ENCODE results near the gene SORT1.
"Not testable (repeated sequence)": the region's sequence is repeated elsewhere in the genome, so short reads cannot be mapped to it uniquely, and the experiment has no call there.

Gene SORT1

DNA sequence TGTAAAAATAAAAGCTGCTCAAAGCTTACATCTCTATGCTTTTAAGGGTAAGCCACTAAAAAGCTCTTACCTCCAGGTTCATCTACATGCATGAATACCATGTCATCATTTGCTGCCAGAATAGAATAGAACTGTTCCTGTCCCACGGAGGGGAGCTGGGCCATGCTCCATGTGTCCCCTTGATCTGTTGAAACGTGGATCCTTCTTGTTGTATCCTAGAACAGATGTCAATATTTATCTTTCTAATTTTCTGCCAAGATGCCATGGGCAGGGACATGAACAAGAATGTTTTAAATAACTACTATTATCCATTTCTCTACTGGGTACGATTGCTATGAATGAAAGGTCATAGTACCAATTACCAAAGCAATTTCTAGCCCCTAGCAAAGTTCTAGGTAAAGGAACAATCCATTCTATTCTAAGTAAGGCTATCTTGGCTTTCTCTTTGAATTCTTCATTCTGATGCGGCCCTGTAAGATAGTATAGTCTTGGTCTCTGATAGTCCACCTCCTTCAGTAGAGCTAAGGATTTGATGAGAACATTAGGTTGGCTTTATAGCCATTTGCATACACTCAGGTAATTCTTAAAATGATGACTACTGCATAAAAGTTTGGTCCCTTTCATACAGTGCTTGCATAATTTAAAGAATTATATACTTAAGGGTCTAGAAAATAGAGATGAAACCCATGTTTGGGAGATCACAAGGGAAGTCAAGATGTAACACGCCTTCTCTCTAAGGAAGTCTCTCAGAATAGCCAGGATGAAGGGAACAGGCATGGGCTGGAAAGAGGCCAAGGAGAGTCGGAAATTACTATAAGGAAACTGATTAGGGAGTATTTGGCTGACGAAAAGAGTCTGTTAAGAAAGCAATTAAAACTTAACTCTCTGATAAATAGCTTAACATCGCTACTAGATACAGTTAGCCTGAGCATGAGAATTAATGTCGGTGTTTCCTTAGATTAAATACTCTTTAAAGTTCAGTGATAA lies 55.5 kb downstream of the SORT1 start:
- no peak for DNase-seq (ENCODE audit: low read depth in 3 of 3)

DNA sequence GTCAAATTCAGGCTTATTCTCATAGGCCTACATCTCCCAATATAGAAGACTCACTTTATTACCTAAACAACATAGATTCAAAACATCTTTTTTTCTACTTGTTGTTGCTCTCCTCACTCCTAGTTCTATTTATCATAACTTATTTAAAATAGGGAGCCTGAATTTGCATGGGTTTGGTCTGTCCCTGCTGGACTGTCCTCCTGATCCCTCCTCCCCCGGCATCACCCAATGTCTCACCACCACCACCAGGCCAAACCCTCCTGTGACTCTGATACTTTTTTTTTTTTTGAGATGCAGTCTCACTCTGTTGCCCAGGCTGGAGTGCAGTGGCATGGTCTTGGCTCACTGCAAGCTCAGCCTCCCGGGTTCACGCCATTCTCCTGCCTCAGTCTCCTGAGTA lies 59.1 kb downstream of the SORT1 start:
- no peak for DNase-seq (ENCODE audit: low read depth in 3 of 3)

DNA sequence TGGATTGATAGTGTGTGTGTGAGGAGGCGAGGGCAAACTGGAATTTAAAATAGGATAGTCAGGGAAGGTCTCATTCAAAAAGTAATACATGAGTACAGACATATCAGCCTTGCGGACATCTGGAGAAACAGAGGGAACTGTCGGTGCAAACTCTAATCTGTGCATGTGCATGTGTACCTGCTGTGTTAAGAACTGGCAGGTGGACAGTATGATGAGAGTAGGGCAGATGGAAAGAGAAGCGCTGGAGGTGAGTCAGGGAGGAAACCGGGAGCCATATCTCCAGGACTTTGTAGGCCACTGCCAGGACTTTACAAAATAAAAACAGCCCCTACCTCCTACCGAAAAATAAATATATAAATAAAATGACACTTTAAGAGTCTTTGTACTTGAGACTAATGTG lies 59.6 kb downstream of the SORT1 start:
- no peak for DNase-seq (ENCODE audit: low read depth in 3 of 3)

DNA sequence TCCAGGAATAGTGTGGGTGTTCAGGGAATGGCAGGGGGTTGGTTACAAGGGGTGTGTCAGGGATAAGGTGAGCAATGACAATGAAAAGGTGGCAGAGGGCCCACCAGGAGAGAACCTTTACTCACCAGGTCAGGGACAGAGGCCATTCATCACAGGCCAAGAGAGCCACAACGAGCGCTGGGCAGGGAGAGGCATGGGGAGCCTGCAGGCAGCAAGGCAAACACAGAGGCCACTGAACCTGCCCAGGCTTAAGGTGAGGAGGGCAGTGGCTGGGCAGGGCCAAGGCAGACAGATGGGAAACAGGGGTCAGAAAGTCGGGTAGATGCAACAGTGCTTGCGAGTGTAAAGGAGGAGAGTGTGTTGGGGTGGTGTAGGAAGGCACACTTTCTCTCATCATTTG lies 62.6 kb downstream of the SORT1 start:
- no peak for DNase-seq (ENCODE audit: low read depth in 3 of 3)

DNA sequence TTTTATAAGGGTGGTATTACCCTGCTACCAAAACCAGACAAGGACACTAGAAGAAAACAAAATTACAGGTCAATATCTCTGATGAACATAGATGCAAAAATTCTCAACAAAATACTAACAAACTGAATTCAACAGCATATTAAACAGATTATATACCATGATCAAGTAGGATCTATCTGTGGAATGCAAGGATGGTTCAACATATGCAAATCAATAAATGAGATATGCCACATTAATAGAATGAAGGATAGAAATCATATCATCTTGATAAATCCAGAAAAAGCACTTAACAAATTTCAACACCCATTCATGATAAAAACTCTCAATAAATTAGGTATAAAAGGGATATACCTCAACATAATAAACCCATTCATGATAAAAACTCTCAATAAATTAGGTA lies 66.6 kb downstream of the SORT1 start:
- DNase-seq (ENCODE audit: low read depth in 3 of 3), result no peak

DNA sequence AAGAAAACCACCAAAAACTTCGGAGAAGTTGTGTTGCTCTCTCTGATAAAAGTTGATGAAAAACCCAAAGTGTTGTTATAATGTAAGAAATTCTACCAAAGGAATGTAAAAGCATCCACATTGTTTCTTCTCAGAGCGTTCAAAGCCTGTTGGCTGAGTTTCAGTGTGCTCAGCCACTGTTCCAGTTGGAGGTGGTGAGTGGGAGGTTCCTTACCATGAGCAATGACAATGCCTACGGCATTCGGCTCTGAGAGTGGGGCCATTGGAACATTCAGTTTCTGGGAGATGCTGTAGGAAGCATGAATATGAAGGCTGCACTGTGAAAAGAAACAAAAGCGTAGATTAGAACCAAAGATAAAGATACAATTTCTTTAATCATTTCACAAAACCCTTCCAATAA lies 70.4 kb downstream of the SORT1 start:
- no peak for DNase-seq (ENCODE audit: low read depth in 3 of 3)

DNA sequence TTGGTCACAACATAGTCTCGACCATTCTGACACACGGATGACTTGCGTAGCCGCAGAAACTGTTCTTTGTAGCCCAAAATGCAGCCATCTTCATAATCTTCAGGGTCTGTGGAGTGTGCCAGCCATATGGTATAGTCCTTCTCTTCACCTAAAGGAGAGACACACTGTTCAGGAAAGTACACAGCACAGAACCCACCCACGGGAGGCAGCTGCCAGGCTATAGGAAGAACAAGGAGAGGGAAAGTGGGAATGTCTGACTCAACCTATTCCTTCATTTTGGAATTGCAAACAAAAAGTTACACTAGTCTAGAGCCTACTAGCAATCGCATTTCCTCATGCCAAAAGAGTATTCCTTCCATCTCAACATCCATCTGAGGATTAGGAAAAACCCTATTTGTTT lies 74.7 kb downstream of the SORT1 start:
- no peak for DNase-seq (ENCODE audit: low read depth in 3 of 3)

DNA sequence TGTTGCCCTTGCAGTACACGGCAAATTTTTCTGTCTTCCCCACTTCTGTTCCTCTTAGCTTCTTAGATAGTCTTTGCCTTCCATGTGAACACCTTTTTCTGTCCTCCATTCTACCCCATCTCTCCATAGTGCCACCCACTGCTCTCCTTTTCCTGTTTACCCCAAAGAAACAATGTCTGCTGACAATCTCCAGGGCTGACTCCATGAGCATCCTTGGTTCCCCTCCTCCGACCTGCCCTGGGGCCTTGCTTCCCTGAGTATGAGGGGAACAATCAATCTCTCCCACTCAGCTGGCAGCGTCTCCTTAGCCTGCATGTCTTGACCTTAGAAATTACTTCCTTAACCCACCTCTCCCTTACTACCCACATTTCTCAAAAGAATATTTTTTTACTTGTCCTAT lies 78.6 kb downstream of the SORT1 start:
- DNase-seq (ENCODE audit: low read depth in 3 of 3), result no peak

DNA sequence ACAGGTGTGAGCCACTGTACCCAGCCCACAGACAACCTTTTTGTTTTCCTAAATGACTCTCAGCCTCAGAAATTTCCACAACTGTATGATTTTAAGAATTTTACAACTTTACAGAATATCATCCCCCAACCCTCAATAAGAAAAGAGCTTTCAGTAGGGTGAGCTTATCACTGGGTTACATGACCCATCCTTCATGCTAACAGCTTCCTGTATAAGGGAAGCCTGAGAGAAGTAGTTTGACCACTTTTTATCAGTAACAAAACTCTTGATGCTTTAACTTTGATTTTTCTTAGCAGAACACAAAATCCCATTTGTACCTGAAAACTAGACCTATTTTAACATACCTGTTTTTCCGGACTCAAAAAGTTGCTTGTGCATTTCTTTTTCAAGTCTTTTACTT lies 81.2 kb downstream of the SORT1 start:
- DNase-seq (ENCODE audit: low read depth in 3 of 3), result no peak

DNA sequence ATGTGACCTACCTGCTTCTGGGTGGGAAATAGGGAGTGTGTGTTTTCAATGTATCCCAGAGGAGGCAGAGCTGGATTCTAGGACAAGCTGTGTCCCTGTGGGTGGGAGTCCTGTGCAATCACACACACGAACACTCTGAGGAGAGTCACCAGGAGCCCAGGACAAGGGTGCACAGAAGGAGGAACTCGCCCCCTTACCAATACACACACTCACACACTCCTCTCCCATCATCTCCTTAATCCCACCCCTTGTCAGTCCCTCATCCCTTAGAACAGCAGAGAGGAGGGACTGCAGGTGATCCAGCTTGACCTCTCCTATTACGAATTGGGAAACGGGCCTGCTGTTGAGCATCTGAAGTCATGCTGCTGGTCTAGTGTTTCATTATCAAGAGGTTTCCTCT lies 82.4 kb downstream of the SORT1 start:
- no peak for DNase-seq (ENCODE audit: low read depth in 3 of 3)

DNA sequence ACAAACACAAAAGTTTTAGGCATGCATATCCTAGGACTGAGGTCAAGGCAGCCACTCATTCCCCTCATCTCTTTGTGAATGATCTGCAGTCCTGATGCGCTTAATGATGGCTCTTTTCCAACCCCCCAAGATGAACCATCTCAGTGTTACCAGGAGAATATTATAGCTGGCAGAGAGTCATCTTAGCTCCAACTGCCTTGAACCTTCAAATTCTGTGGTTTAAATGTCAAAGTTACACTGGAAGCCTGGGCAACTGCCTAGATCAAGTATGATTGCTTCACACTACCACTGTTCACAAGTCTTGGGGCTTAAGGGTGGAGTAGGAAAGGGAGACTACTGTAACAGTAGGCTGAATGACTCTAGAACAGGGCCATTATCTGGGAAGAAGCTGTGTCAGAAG lies 82.9 kb downstream of the SORT1 start:
- DNase-seq (ENCODE audit: low read depth in 3 of 3), result no peak

DNA sequence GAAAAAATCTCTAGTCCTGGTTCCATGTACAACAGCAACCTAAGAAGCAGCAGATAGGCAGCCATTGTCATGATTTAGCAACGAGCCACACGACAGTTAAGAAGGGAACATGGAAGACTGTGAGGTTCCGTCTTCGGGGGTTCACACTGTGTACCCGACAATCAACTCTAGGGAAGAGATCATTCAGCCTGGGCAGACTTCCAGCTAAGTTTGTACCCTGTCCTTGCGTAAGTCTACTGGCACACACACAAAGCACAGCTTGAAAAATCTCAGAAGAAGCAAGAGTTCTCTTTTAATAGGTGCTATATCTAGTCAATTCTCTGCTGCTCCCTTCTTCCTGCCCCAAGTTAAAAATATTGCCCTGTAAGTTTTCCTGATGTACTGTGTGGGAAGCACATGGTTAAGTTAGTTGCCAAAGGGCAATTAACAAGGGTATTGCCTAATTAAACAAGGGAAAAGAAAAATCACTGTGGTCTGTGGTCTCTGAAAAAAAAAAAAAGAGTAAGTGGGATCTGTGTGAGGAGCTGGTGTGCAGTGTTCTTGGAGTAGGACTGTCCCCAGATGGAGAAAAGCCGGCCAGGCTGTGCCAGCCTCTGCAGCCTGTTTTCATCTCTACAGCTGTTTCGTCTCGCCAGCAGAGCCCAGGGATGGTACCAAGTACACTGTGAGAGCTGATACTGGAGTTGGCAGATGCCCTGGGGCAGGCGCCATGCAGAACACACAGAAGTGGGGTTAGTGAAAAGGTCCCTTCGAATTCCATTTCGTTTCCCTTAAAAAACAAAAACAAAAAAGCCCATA lies 84.5 kb downstream of the SORT1 start:
- no peak for DNase-seq (ENCODE audit: low read depth in 3 of 3)

DNA sequence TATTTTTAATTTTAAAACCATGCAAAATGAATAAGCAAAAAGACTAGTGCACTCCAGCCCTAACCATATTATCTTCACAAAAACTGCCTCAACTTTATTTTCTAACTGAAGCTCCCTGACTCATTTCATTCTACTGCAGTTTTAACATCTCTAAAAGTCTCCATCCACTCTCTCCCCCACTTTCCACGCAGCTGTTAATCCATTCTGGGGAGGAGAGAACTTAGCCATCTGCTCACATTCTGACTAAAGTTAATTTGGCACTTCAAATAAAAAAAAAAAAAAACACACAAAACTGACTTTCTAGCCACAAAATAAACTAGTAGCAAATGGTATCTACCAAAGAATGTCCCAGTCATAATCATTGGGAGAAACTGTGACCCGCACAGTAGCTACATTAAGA lies 85.5 kb downstream of the SORT1 start:
- no peak for DNase-seq (ENCODE audit: low read depth in 3 of 3)

DNA sequence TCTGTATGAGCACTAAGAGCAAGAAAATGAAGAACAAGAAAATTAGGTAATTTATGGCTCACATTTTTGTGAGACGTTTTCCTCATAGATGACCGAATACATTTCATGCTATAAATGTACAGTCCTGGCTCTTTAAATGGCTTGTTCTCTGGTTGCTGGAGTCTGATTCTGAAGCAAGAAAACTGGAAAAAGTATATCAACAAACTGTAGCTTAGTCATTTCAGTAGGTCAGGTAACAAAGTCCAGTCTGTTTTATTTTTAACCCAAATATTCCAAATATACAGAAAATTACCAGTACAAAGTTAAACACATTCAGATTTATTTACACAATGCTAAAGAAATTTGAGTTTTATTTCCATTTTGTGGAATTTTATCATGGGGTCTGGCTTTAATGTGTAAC lies 88.4 kb downstream of the SORT1 start:
- no peak for DNase-seq (ENCODE audit: low read depth in 3 of 3)

DNA sequence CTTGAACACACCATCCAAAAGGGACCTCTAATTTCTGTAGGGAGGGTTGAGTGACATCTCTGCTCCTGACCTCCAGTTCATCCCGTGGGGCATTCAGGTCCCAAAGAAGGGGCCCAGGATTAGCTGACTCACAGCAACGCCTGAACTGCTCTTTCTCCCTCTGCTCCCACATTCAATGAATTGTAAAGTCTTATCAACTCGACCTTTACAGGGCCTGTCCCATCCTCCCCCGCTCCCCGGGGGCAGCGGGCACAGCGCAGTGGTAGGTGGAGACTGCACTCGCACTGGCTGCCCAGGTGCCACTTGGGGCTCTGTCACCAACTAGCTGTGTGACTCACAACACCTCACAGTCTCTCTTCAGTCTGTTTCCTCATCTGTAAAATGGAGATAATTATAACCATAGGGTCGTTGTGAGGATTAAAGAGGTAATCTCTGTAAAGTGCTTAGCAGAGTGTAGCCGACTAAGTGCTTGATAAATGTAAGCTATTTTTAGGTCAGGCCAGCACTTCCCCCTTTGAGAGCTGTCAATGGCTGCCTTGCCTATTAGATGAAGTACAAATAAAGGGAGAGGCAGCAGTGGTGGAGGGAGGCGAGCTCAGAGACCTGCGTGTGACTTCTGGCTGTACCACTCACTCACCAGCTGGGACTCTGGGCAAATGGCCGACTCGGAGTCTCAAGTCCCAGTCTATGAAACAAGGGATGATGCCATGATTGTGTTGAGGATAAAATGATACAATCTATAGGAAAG lies 90.3 kb downstream of the SORT1 start:
- DNase-seq (ENCODE audit: low read depth in 3 of 3), result no peak

DNA sequence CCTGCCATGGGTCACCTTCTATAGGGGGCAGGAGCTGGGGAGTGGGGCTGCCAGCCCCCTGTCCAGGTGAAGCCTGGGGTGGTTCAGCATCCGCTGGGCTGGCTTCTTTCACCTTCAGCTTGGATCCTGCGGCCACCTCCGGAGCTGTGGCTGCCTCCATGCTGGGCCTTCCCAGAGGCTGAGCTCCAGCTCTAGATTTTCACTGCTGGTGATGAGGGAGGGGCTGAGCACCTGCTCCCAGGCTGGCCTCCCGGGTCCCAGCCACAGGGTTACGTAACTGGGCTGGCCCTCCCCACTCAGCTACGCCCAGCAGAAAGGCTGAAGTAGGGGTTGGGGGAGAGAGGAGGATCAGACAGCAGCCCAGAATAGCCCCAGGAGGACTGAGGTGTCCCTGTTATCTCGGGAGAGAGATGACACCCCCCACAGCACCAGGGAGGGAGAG lies 90.9 kb downstream of the SORT1 start, which contains the start of gene MYBPHL:
TSS of gene MYBPHL (minus strand) at position 180 of the 442 bp plus-strand sequence. CDS start at position 160, 20 bp downstream.
- no peak for DNase-seq (ENCODE audit: low read depth in 3 of 3)

DNA sequence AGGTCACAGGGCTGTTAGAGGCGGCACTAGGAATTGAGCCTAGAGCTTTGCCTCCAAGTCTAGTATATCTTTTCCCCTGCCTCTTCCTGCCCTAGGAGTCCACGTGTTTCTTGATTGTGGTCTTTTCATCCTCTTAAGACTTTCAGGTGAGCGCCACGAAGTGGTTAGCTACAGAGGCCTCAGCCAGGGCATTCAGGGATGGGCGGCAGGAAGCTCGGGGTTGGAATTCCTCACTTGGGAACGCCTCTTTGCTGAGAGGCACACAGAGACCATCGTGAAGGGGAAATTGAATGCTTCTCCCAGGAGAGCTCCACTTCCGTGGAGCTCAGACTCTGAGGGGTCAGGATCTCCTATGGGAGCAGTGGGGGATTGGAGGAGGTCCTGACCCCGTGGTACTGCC lies 91.7 kb downstream of the SORT1 start:
- not testable (repeated sequence) for DNase-seq (ENCODE audit: low read depth in 3 of 3)

DNA sequence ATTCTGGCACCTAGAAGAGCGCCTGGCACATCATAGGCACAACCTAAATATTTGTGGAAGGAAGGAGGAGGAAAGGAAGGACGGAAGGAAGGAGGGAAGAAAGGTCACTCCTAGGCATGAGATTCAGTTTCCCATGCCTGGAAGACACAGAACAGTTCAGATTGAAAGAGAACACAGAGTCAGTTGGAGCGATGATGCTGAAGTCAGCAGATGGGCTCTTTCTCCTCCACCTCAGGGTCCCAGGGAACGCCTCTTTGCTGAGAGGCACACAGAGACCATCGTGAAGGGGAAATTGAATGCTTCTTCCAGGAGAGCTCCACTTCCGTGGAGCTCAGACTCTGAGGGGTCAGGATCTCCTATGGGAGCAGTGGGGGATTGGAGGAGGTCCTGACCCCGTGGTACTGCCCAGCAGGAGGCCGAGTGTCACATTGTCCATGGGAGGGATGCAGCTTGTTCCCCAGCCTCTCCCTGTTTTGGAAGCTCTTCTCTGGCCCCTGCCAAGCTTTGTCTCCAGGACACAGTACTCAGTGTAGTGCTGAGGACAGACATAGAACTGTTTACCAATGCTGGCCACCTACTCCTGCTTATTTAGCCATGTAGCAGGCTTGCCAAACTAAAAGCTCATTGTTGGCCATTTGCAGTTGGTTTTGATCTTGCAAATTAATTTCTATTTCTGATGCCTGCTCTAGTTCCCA lies 93.3 kb downstream of the SORT1 start:
- DNase-seq (ENCODE audit: low read depth in 3 of 3), result no peak

DNA sequence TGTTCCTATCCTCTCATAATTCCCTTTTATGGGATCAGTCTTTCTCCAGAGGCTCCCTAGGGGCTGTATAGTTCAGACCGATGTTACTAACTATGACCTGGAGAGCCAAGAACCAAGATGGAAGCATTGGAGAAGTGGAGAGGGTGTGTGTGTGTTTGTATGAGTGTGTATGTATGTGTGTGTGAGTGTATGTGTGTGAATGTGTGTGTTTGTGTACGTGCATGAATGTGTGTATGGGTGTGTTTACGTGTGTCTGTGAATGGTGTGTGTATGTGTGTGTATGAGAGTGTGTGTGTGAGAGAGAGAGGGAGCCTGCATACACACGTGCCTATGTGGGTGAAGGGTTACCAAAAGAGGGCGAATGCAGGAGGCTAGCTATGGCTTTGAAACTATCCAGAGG lies 95.8 kb downstream of the SORT1 start:
- DNase-seq (ENCODE audit: low read depth in 3 of 3), result no peak

DNA sequence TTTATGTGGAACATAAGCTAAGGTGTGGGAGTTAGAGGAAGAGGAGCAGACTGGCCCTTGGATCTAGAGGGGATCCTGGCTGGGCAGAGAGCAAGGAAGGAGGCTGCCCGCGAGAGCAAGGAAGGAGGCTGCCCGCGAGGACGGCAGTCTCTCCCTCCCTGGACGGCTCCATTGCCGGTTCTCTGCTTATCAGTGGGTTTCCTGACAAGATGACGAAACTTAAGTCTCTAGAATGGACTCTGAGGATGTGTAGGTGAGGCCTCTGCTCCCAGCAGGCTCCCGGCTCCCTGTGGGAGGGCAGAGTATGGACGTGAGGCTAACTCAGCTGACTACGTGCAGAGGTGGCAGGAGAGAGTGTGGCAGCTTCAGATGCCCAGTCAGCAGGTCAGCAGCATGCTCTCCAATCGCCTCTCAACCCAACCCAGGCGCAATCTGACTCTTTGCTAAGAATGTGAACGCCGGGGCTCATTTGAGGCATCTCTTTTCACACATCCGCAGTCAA lies 97.0 kb downstream of the SORT1 start:
- no peak for DNase-seq (ENCODE audit: low read depth in 3 of 3)

Data from stimulated activated CD4-positive, alpha-beta T cell treated with anti-CD3 and anti-CD28 coated beads, TNF-alpha, amount 100 ng/mL, for 48 hours (primary cell).